Measurements from ENCODE around the gene RPIA.

RPIA gene

GRCh38 chr2:88658326-88658725, 33.1 kb upstream of the RPIA start:
- Histone ChIP-seq H3K4me3 (ENCODE audit: low read length) (no peak overlapping the region), H3K36me3 (replicated peaks; ENCODE audit: insufficient read depth, low read length) (no peaks in the 10 kb centered on the region), H3K4me2 (ENCODE audit: low read depth, low read length) (no peak overlapping the region), H3K9me2 (replicated peaks; ENCODE audit: insufficient read depth, low read length) (no peaks in the 10 kb centered on the region), H3K9me3 (replicated peaks; ENCODE audit: insufficient read depth, low read length) (no peaks in the 10 kb centered on the region), H3K79me2 (ENCODE audit: low read length) (no peaks in the 10 kb centered on the region), H4K20me1 (ENCODE audit: insufficient read depth, low read length) (no peaks in the 10 kb centered on the region), H2AFZ (ENCODE audit: low read length) (no peak overlapping the region), H3K27me3 (replicated peaks; ENCODE audit: insufficient read depth, low read length) (no peaks in the 10 kb centered on the region), H3F3A (ENCODE audit: insufficient read depth, low read length) (no peaks in the 10 kb centered on the region), H3K9ac (ENCODE audit: low read length) (no peak overlapping the region), H3K4me1 (ENCODE audit: low read length) (no peaks in the 10 kb centered on the region), H3K27ac (ENCODE audit: low read length) (no peak overlapping the region)
- no peak for DNase-seq
- no peak for TF ChIP-seq CTCF (IDR thresholded peaks at IDR 0.05; ENCODE audit: low read length)

- no peak for DNase-seq
- H3F3A ChIP-seq (ENCODE audit: insufficient read depth, low read length): no peaks in the 10 kb centered on the region
Measured at GRCh38 chr2:88658881-88659537, 32.5 kb upstream of the RPIA start.

GRCh38 chr2:88659538-88659915, 31.9 kb upstream of the RPIA start:
- Histone ChIP-seq H3K4me3 (ENCODE audit: low read length) (no peak overlapping the region), H3K36me3 (replicated peaks; ENCODE audit: insufficient read depth, low read length) (no peaks in the 10 kb centered on the region), H4K20me1 (ENCODE audit: insufficient read depth, low read length) (no peaks in the 10 kb centered on the region), H3K79me2 (ENCODE audit: low read length) (no peaks in the 10 kb centered on the region), H3F3A (ENCODE audit: insufficient read depth, low read length) (no peaks in the 10 kb centered on the region), H2AFZ (ENCODE audit: low read length) (no peak overlapping the region), H3K9ac (ENCODE audit: low read length) (no peak overlapping the region), H3K4me2 (ENCODE audit: low read depth, low read length) (no peak overlapping the region), H3K27ac (ENCODE audit: low read length) (no peak overlapping the region), H3K9me2 (replicated peaks; ENCODE audit: insufficient read depth, low read length) (no peaks in the 10 kb centered on the region), H3K9me3 (replicated peaks; ENCODE audit: insufficient read depth, low read length) (no peaks in the 10 kb centered on the region), H3K4me1 (ENCODE audit: low read length) (no peaks in the 10 kb centered on the region), H3K27me3 (replicated peaks; ENCODE audit: insufficient read depth, low read length) (no peaks in the 10 kb centered on the region)
- DNase-seq: no peak
- no peak for TF ChIP-seq EZH2 (optimal IDR thresholded peaks at IDR 0.05; ENCODE audit: low read depth, low read length)
- no peak for TF ChIP-seq CTCF (IDR thresholded peaks at IDR 0.05; ENCODE audit: low read length)
- TF ChIP-seq EZH2phosphoT487 (IDR thresholded peaks at IDR 0.05; ENCODE audit: low read length): no peak

More at GRCh38 chr2:88658881-88659537, 32.5 kb upstream of the RPIA start:
- Histone ChIP-seq H3K9me3 (replicated peaks; ENCODE audit: insufficient read depth, low read length) (no peaks in the 10 kb centered on the region), H2AFZ (ENCODE audit: low read length) (no peak overlapping the region), H3K27ac (ENCODE audit: low read length) (no peak overlapping the region), H3K9ac (ENCODE audit: low read length) (no peak overlapping the region), H4K20me1 (ENCODE audit: insufficient read depth, low read length) (no peaks in the 10 kb centered on the region), H3K27me3 (replicated peaks; ENCODE audit: insufficient read depth, low read length) (no peaks in the 10 kb centered on the region), H3K4me1 (ENCODE audit: low read length) (no peaks in the 10 kb centered on the region), H3K4me2 (ENCODE audit: low read depth, low read length) (no peak overlapping the region), H3K9me2 (replicated peaks; ENCODE audit: insufficient read depth, low read length) (no peaks in the 10 kb centered on the region), H3K79me2 (ENCODE audit: low read length) (no peaks in the 10 kb centered on the region), H3K36me3 (replicated peaks; ENCODE audit: insufficient read depth, low read length) (no peaks in the 10 kb centered on the region), H3K4me3 (ENCODE audit: low read length) (no peak overlapping the region)
- TF ChIP-seq CTCF (IDR thresholded peaks at IDR 0.05; ENCODE audit: low read length): no peak
- no peak for TF ChIP-seq EZH2phosphoT487 (IDR thresholded peaks at IDR 0.05; ENCODE audit: low read length)
- TF ChIP-seq EZH2 (optimal IDR thresholded peaks at IDR 0.05; ENCODE audit: low read depth, low read length): no peak

All from MM.1S (cell line).